Ovary (tissue), 9 donors: ENCODE data around the gene ZNF398. TPM values are rescaled to one million over a fixed set of nuclear protein-coding genes. Genes with fewer than 3 reads are reported as not detected.
"Not testable (repeated sequence)": the region's sequence is repeated elsewhere in the genome, so short reads cannot be mapped to it uniquely, and the experiment has no call there.

Experiments used
- DNase-seq, 5 donors: peaks; one replicate each; pipeline ENCODE4 v3.0.0-alpha.2; 2019 to 2020
- H3K27ac ChIP-seq, 2 donors: fragments of 200-600 bp; one replicate each; pipeline versions ENCODE4 v1.5.1 to v1.8.0; 2019 to 2022
- H3K27me3 ChIP-seq: fragments of 200-600 bp; one replicate; pipeline ENCODE4 v1.8.0; 2022
- H3K36me3 ChIP-seq: fragments of 200-600 bp; sonication (generic); one replicate; pipeline ENCODE4 v1.5.1; 2019
- H3K4me1 ChIP-seq: one replicate; pipeline ENCODE4 v1.8.1; 2013; ENCODE audit warnings: mild to moderate bottlenecking, moderate library complexity; ENCODE audit not compliant: insufficient read depth
- H3K4me3 ChIP-seq: fragments of 200-600 bp; sonication (generic); one replicate; pipeline ENCODE4 v1.5.1; 2017
- H3K9me3 ChIP-seq, 2 donors: fragments of 200-600 bp in 1 of 2; sonication (generic) in 1 of 2; one replicate each; pipeline versions ENCODE4 v1.5.1 to v1.8.1; 2013 to 2019; ENCODE audit warnings: mild to moderate bottlenecking in 1 of 2, moderate library complexity in 1 of 2
- CTCF ChIP-seq, 3 donors: fragments of 450-650 bp in 2 of 3; fragments of 200-600 bp in 1 of 3; IDR thresholded peaks; one replicate each; pipeline versions ENCODE4 v1.5.1 to v1.8.0; 2016 to 2022; ENCODE audit warnings: antibody characterized with exemption in 3 of 3, mild to moderate bottlenecking in 1 of 3
- EP300 ChIP-seq: sonication (generic); formaldehyde crosslinking; IDR thresholded peaks from one replicate; pipeline ENCODE4 v1.6.1; 2017; ENCODE audit warnings: antibody characterized with exemption
- POLR2A ChIP-seq: fragments of 450-650 bp; IDR thresholded peaks from one replicate; pipeline ENCODE4 v1.6.1; 2017; ENCODE audit warnings: antibody characterized with exemption, mild to moderate bottlenecking, moderate library complexity
- WGBS, 3 donors: extraction: QIAGEN DNeasy Blood & Tissue Kit in 1 of 3; methylation state at CpG; one replicate each; pipeline versions ENCODE4 v1.1.5 to v1.1.7; 2013 to 2017; 5-methylcytosine and 5-hydroxymethylcytosine counted together
- intact Hi-C, 4 donors: fragments of 100-400 bp; cut with DNase I; formaldehyde crosslinking; loops; one replicate each; pipeline versions ENCODE4 v1.11.0 to v1.15.1; 2022 to 2023
- polyA plus RNA-seq, 2 donors: library from polyadenylated mRNA; stranded (reverse); fragments of 200-250 nt in 1 of 2; fragments of 350-450 nt in 1 of 2; fragmentation: Illumina TruSeq in 1 of 2; extraction: RNeasy Lipid Tissue Mini Kit (QIAGEN cat#74804) in 1 of 2; gene quantifications; one replicate each; pipeline ENCODE4 v1.2.3, GENCODE V29; 2013 to 2014
- total RNA-seq, 7 donors: library from RNA; depleted of rRNA in 2 of 7; stranded (reverse); fragments of >200 nt in 2 of 7; fragmentation: NEBNext Ultra II Directional in 3 of 7; extraction: Animal tissue kit (Norgen Biotek cat#: 25700) in 3 of 7; gene quantifications; one replicate each; pipeline versions ENCODE4 v1.1.0 to v1.2.4, GENCODE V29; 2016 to 2023
- donor health status: DM: no; HTN: no; CAD: no; lungs with moderate emphysema.
- donor health status: DM: no; HTN: no; CAD: no.
- donor health status: Bipolar disorder and iron deficiency.
- donor health status: DM: yes; HTN: yes; CAD: no.
- donor health status: DM: no; HTN: no; CAD: no.
- donor health status: DM: yes; HTN: yes; CAD: no.

ZNF398 gene
- total and polyA plus RNA-seq, 9 donors: 5.0 to 20.6 (median 17.3) TPM

- no peak for DNase-seq
- H3K27ac ChIP-seq: no peak overlapping the region
- 93 to 97% (median 97%) methylated on average over 2 of the region's 2 CpGs for WGBS, 3 donors
- H3K4me3 ChIP-seq: no peak overlapping the region
- no peaks in the 10 kb centered on the region for H3K27me3 ChIP-seq
- TF ChIP-seq EP300: no peak
- no peak for TF ChIP-seq POLR2A
- no peak for TF ChIP-seq CTCF (IDR thresholded peaks at IDR 0.05)
- no peaks in the 10 kb centered on the region for H3K4me1 ChIP-seq
- intact Hi-C loops: no loop called here
- no peaks in the 10 kb centered on the region for H3K36me3 ChIP-seq
- no peaks in the 10 kb centered on the region for H3K9me3 ChIP-seq
Measured at GRCh38 chr7:149133028-149133710, 14.1 kb upstream of the ZNF398 start.

GRCh38 chr7:149136118-149136517, 11.1 kb upstream of the ZNF398 start:
- TF ChIP-seq CTCF (IDR thresholded peaks at IDR 0.05) (no peak), EP300 (no peak), POLR2A (no peak)
- H3K4me1 ChIP-seq: no peaks in the 10 kb centered on the region
- intact Hi-C loops: no loop called here
- no peak overlapping the region for H3K27ac ChIP-seq
- WGBS, 3 donors: 94 to 95% (median 95%) methylated on average over 9 of the region's 9 CpGs
- DNase-seq: no peak
- H3K27me3 ChIP-seq: no peaks in the 10 kb centered on the region
- no peaks in the 10 kb centered on the region for H3K9me3 ChIP-seq
- H3K36me3 ChIP-seq: no peaks in the 10 kb centered on the region
- no peak overlapping the region for H3K4me3 ChIP-seq

- WGBS, 3 donors: 21 to 35% (median 31%) methylated on average over 3 of the region's 3 CpGs
- H3K9me3 ChIP-seq: no peaks in the 10 kb centered on the region
- H3K4me3 ChIP-seq: no peak overlapping the region
- H3K27me3 ChIP-seq: no peaks in the 10 kb centered on the region
- intact Hi-C loops: no loop called here
- no peak for DNase-seq
- no peak overlapping the region for H3K27ac ChIP-seq
- TF ChIP-seq EP300 (no peak), POLR2A (no peak), CTCF (IDR thresholded peaks at IDR 0.05) (no peak)
- H3K4me1 ChIP-seq: no peaks in the 10 kb centered on the region
- H3K36me3 ChIP-seq: no peaks in the 10 kb centered on the region
Measured at GRCh38 chr7:149140831-149141230, 6.4 kb upstream of the ZNF398 start.

- no peak for TF ChIP-seq EP300
- no peak for TF ChIP-seq CTCF (IDR thresholded peaks at IDR 0.05)
- no peak for TF ChIP-seq POLR2A
- no peak for DNase-seq
- Histone ChIP-seq H3K27me3 (no peaks in the 10 kb centered on the region), H3K36me3 (no peaks in the 10 kb centered on the region), H3K27ac (no peak overlapping the region), H3K4me1 (no peaks in the 10 kb centered on the region), H3K9me3 (no peaks in the 10 kb centered on the region), H3K4me3 (no peak overlapping the region)
- 71 to 79% (median 73%) methylated on average over 4 of the region's 4 CpGs for WGBS, 3 donors
- intact Hi-C loops: no loop called here
Measured at GRCh38 chr7:149141893-149142292, 5.4 kb upstream of the ZNF398 start.

- WGBS, 3 donors: 79 to 81% (median 80%) methylated on average over 14 of the region's 14 CpGs
Measured at GRCh38 chr7:149144436-149144922, 2.8 kb upstream of the ZNF398 start.

More at GRCh38 chr7:149144436-149144922, 2.8 kb upstream of the ZNF398 start:
- H3K36me3 ChIP-seq, H3K27ac ChIP-seq, H3K4me3 ChIP-seq, DNase-seq, H3K9me3 ChIP-seq, H3K27me3 ChIP-seq, H3K4me1 ChIP-seq, intact Hi-C loops: not testable (repeated sequence)
